Measurements from ENCODE around the gene RNF26. TPM values are rescaled to one million over a fixed set of nuclear protein-coding genes. Genes with fewer than 3 reads are reported as not detected.

The RNF26 gene
- total RNA-seq, 1 experiment from 2014 or later, result 45.6 TPM

DNA sequence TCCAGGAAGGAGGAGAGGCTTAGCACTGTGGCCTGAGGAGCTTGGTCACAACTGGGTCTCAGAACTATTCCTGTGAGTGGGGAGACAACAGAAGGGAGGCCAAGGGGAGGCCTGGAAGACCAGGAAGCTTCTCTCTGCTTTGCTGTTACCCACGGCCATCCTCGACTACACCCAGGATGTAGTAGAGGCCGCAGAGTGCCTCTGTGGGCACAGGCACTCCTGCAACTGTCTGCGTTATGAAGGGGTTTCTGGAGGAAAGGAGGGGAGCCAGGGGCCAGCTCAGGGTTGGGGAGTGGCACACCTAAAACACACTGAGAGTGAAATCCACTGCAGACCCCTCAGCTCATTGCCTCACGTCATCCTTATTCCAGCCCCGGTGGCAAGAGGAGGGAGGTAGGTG lies 16.0 kb downstream of the RNF26 start:
- H3K36me3 ChIP-seq (ENCODE audit: control insufficient read depth in 1 of 2, insufficient read depth in 2 of 2, low read length in 2 of 2), result no peaks in the 10 kb centered on the region
- ChIA-PET RAD21 (ENCODE audit: low non-redundant PET in 1 of 2, low total read pairs in 2 of 2, uncharacterized antibody in 2 of 2, unreplicated experiment in 2 of 2) (no interaction called here), CTCF (interaction anchor here (1.1 to 1.7 kb wide), 2 partner anchors 10 to 12 kb away, joined by 4 to 5 read pairs; no protein-coding TSS in a partner anchor), POLR2A (no interaction called here)
- TF ChIP-seq JUND (IDR thresholded peaks at IDR 0.05) (no peak), SIN3A (IDR thresholded peaks at IDR 0.05; ENCODE audit: low read depth) (no peak), EZH2 (IDR thresholded peaks at IDR 0.05) (no peak), RAD21 (IDR thresholded peaks at IDR 0.05; ENCODE audit: low read depth) (no peak)
- TF ChIP-seq, protein P1, sequence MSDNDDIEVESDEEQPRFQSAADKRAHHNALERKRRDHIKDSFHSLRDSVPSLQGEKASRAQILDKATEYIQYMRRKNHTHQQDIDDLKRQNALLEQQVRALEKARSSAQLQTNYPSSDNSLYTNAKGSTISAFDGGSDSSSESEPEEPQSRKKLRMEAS (IDR thresholded peaks at IDR 0.05), result no peak
- no peaks in the 10 kb centered on the region for H3K79me2 ChIP-seq (ENCODE audit: insufficient read depth, low read length)
- H2AFZ ChIP-seq (ENCODE audit: low read depth, low read length, poor library complexity, severe bottlenecking), result no peak overlapping the region
- no peak overlapping the region for H3K4me3 ChIP-seq (replicated peaks in 1 of 2; ENCODE audit: low read depth in 1 of 2, low read length in 2 of 2)
- ATAC-seq, result 0 out of 2 replicates have a peak, but pooled peaks have one; percentile 13
- no peaks in the 10 kb centered on the region for H3K27me3 ChIP-seq (ENCODE audit: insufficient read depth, low read length)
- H3K4me1 ChIP-seq (ENCODE audit: control insufficient read depth in 1 of 2, insufficient read depth in 2 of 2, low read length in 2 of 2), result peaks cover 4% of the 10 kb centered on the region in 2 experiments; a peak in 2 of 4 replicates
- no peak overlapping the region for H3K4me2 ChIP-seq (ENCODE audit: low read length)
- no peak overlapping the region for H3K27ac ChIP-seq (ENCODE audit: low read depth, low read length)
- H3K9ac ChIP-seq (ENCODE audit: low read length), result no peak overlapping the region
- no peaks in the 10 kb centered on the region for H3K9me3 ChIP-seq (ENCODE audit: control insufficient read depth in 1 of 2, insufficient read depth in 1 of 2, low read depth in 1 of 2, low read length in 2 of 2)
- intact Hi-C loops (cut with micrococcal nuclease), result no loop called here
- H4K20me1 ChIP-seq (ENCODE audit: insufficient read depth), result no peaks in the 10 kb centered on the region
- no TSS peak for BruUV-seq (replicated peaks)
- no peaks in the 10 kb centered on the region for H3K9me2 ChIP-seq (ENCODE audit: insufficient read depth)
- DNase-seq (ENCODE audit: low read depth, low spot score), result no peak

DNA sequence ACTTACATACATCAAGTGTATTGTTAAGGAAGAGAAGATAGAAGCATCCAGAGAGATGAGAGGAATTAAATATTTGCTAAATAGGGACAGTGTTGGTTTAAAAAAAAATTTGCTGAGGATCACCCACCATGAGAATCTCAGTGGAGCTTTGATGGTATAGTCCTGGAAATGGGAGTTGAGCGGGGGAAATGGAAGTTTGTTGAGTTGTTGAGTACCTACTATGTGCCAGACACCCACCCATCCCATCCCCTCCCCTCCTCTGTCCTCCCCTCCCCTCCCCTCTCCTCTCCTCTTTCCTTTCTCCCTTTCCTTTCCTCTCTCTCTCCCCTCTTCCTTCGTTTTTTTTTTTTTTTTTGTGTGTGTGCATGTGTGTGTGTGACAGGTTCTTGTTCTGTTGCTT lies 16.9 kb downstream of the RNF26 start:
- DNase-seq (ENCODE audit: low read depth, low spot score) (no peak), ATAC-seq (no peak)
- ChIA-PET CTCF (no interaction called here), RAD21 (ENCODE audit: low non-redundant PET in 1 of 2, low total read pairs in 2 of 2, uncharacterized antibody in 2 of 2, unreplicated experiment in 2 of 2) (no interaction called here), POLR2A (no interaction called here)
- Histone ChIP-seq H3K9me2 (ENCODE audit: insufficient read depth) (no peaks in the 10 kb centered on the region), H3K4me2 (ENCODE audit: low read length) (no peak overlapping the region), H3K4me3 (replicated peaks in 1 of 2; ENCODE audit: low read depth in 1 of 2, low read length in 2 of 2) (no peak overlapping the region), H3K27me3 (ENCODE audit: insufficient read depth, low read length) (no peaks in the 10 kb centered on the region), H3K36me3 (ENCODE audit: control insufficient read depth in 1 of 2, insufficient read depth in 2 of 2, low read length in 2 of 2) (no peaks in the 10 kb centered on the region), H4K20me1 (ENCODE audit: insufficient read depth) (no peaks in the 10 kb centered on the region), H2AFZ (ENCODE audit: low read depth, low read length, poor library complexity, severe bottlenecking) (no peak overlapping the region), H3K27ac (ENCODE audit: low read depth, low read length) (no peak overlapping the region), H3K79me2 (ENCODE audit: insufficient read depth, low read length) (no peaks in the 10 kb centered on the region), H3K9me3 (ENCODE audit: control insufficient read depth in 1 of 2, insufficient read depth in 1 of 2, low read depth in 1 of 2, low read length in 2 of 2) (no peaks in the 10 kb centered on the region), H3K9ac (ENCODE audit: low read length) (no peak overlapping the region), H3K4me1 (ENCODE audit: control insufficient read depth in 1 of 2, insufficient read depth in 2 of 2, low read length in 2 of 2) (peaks cover 4 to 8% of the 10 kb centered on the region in 2 experiments; a peak in 2 of 4 replicates)
- BruUV-seq (replicated peaks), result no TSS peak
- intact Hi-C loops (cut with micrococcal nuclease), result no loop called here
- TF ChIP-seq POLR2A (IDR thresholded peaks at IDR 0.05; ENCODE audit: borderline replicate concordance, extremely low read depth, insufficient read depth, insufficient read length) (no peak), SRF (IDR thresholded peaks at IDR 0.05; ENCODE audit: low read depth) (no peak), TCF7L2 (IDR thresholded peaks at IDR 0.05; ENCODE audit: borderline replicate concordance, extremely low read depth, insufficient read depth, insufficient read length) (no peak)

All from HCT116 (cell line).